Measurements from ENCODE around the gene SPINK5. TPM values are rescaled to one million over a fixed set of nuclear protein-coding genes. Genes with fewer than 3 reads are reported as not detected.

The SPINK5 gene
- total and polyA plus RNA-seq, 4 experiments from 2014 or later = not detected

DNA sequence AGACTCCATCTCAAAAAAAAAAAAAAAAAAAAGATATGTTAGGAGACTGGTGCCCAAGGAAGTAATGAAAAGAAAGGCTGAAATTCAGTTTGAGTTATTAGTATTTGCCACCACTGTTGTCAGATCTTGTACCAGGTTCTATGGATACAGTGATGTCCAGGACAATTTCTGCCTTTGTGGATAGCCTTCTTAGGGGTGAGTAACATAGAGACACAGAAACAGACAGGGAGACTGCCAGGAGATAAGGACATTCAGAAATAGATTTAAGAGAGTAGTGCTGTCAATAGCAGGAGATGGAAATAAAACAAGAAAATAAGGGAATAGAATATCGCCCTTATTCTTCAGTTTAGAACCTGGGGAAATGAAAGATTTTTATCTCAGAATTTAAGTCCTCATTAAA lies 98.3 kb downstream of the SPINK5 start:
- Histone ChIP-seq H3K9me3 (ENCODE audit: control insufficient read depth in 1 of 2, low read length in 2 of 2) (no peaks in the 10 kb centered on the region), H3K4me3 (ENCODE audit: low read length in 2 of 2) (no peak overlapping the region), H3K27me3 (ENCODE audit: insufficient read depth, low read length) (no peaks in the 10 kb centered on the region), H3K27ac (ENCODE audit: low read depth, low read length) (no peak overlapping the region), H3K36me3 (ENCODE audit: insufficient read depth, low read length) (no peaks in the 10 kb centered on the region), H3K4me1 (ENCODE audit: insufficient read depth, low read length) (no peaks in the 10 kb centered on the region)
- Mint-ChIP-seq H3K4me1 (peaks cover 0 to 2% (median 1%) of the 10 kb centered on the region in 4 donors), H3K27ac (no peak overlapping the region), H3K9me3 (peaks cover 0 to 3% (median 0%) of the 10 kb centered on the region in 8 donors), H3K4me3 (no peak overlapping the region), H3K36me3 (no peaks in the 10 kb centered on the region), H3K27me3 (no peaks in the 10 kb centered on the region)
- CTCF ChIA-PET (ENCODE audit: partially characterized antibody) = no interaction called here
- POLR2A ChIA-PET (ENCODE audit: partially characterized antibody) = interaction anchor here (1.5 kb wide), 1 partner anchor 8 kb away, joined by 3 read pairs; no protein-coding TSS in a partner anchor
- intact Hi-C loops (cut with micrococcal nuclease) = no loop called here
- no peak for DNase-seq

- no peak overlapping the region for H3K27ac Mint-ChIP-seq
- Histone ChIP-seq H3K27ac (ENCODE audit: low read depth, low read length) (no peak overlapping the region), H3K4me1 (ENCODE audit: insufficient read depth, low read length) (no peaks in the 10 kb centered on the region), H3K36me3 (ENCODE audit: insufficient read depth, low read length) (no peaks in the 10 kb centered on the region), H3K27me3 (ENCODE audit: insufficient read depth, low read length) (no peaks in the 10 kb centered on the region), H3K4me3 (ENCODE audit: low read length in 2 of 2) (no peak overlapping the region), H3K9me3 (ENCODE audit: control insufficient read depth in 1 of 2, low read length in 2 of 2) (no peaks in the 10 kb centered on the region)
- POLR2A ChIA-PET (ENCODE audit: partially characterized antibody) = no interaction called here
- no peak overlapping the region for H3K4me3 Mint-ChIP-seq
- no peaks in the 10 kb centered on the region for H3K36me3 Mint-ChIP-seq
- CTCF ChIA-PET (ENCODE audit: partially characterized antibody) = no interaction called here
- intact Hi-C loops (cut with micrococcal nuclease) = no loop called here
- peaks cover 0 to 3% (median 0%) of the 10 kb centered on the region in 8 donors for H3K9me3 Mint-ChIP-seq
- no peaks in the 10 kb centered on the region for H3K27me3 Mint-ChIP-seq
- peaks cover 0 to 2% (median 1%) of the 10 kb centered on the region in 4 donors for H3K4me1 Mint-ChIP-seq
- no peak for DNase-seq
Measured at GRCh38 chr5:148163345-148163744, 99.6 kb downstream of the SPINK5 start.

- no peaks in the 10 kb centered on the region for H3K27me3 ChIP-seq (ENCODE audit: insufficient read depth, low read length)
- no peak for DNase-seq
- no peak overlapping the region for H3K27ac ChIP-seq (ENCODE audit: low read depth, low read length)
- Mint-ChIP-seq H3K36me3 (no peaks in the 10 kb centered on the region), H3K27me3 (no peaks in the 10 kb centered on the region), H3K9me3 (no peaks in the 10 kb centered on the region), H3K4me3 (no peak overlapping the region), H3K27ac (no peak overlapping the region), H3K4me1 (peaks cover 0 to 2% (median 1%) of the 10 kb centered on the region in 4 donors)
- H3K9me3 ChIP-seq (ENCODE audit: control insufficient read depth in 1 of 2, low read length in 2 of 2) = no peaks in the 10 kb centered on the region
- intact Hi-C loops (cut with micrococcal nuclease) = no loop called here
- no peak overlapping the region for H3K4me3 ChIP-seq (ENCODE audit: low read length in 2 of 2)
- ChIA-PET POLR2A (ENCODE audit: partially characterized antibody) (no interaction called here), CTCF (ENCODE audit: partially characterized antibody) (no interaction called here)
- H3K36me3 ChIP-seq (ENCODE audit: insufficient read depth, low read length) = no peaks in the 10 kb centered on the region
- no peaks in the 10 kb centered on the region for H3K4me1 ChIP-seq (ENCODE audit: insufficient read depth, low read length)
Measured at GRCh38 chr5:148166550-148167283, 102.9 kb downstream of the SPINK5 start.

DNA sequence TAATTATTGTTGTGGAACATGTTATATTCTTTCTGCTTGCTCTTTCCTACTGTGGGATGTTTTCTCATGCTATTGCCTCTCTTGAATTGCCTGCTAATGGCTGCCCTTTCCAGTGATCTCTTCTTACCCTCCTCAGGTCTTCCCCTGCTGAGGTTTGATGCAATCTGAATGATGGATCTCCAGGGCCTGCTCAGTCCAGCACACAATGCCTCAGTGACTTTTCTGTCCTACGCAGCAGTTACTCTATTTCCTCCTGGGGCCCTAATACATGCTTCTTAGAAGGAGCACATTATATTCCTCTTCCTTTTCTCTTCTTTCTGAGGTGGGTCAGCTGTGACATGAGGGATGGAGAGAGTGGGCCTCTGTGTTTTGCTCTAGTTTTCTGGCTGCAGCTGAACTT lies 104.5 kb downstream of the SPINK5 start, which contains the start of gene SPINK14:
Gene SPINK14 (plus strand): TSS at position 301 of the 400 bp plus-strand sequence. CDS start 1,187 bp downstream, outside the sequence.
- no peaks in the 10 kb centered on the region for H3K4me1 ChIP-seq (ENCODE audit: insufficient read depth, low read length)
- H3K4me3 Mint-ChIP-seq = no peak within 1 kb of the TSS
- no peak for DNase-seq
- H3K4me3 ChIP-seq (ENCODE audit: low read length in 2 of 2) = no peak within 1 kb of the TSS
- no peaks in the 10 kb centered on the region for H3K27me3 ChIP-seq (ENCODE audit: insufficient read depth, low read length)
- CTCF ChIA-PET (ENCODE audit: partially characterized antibody) = no interaction called here
- no peaks in the 10 kb centered on the region for H3K9me3 Mint-ChIP-seq
- H3K36me3 Mint-ChIP-seq = no peaks in the 10 kb centered on the region
- POLR2A ChIA-PET (ENCODE audit: partially characterized antibody) = no interaction called here
- H3K27ac Mint-ChIP-seq = no peak within 1 kb of the TSS
- H3K27ac ChIP-seq (ENCODE audit: low read depth, low read length) = no peak within 1 kb of the TSS
- no peaks in the 10 kb centered on the region for H3K27me3 Mint-ChIP-seq
- no peaks in the 10 kb centered on the region for H3K9me3 ChIP-seq (ENCODE audit: control insufficient read depth in 1 of 2, low read length in 2 of 2)
- H3K36me3 ChIP-seq (ENCODE audit: insufficient read depth, low read length) = no peaks in the 10 kb centered on the region
- intact Hi-C loops (cut with micrococcal nuclease) = no loop called here
- H3K4me1 Mint-ChIP-seq = no peaks in the 10 kb centered on the region

GRCh38 chr5:148172377-148172776 lies 108.6 kb downstream of the SPINK5 start:
- no peak for DNase-seq
- H3K4me1 Mint-ChIP-seq = no peaks in the 10 kb centered on the region
- POLR2A ChIA-PET (ENCODE audit: partially characterized antibody) = no interaction called here
- H3K27ac Mint-ChIP-seq = no peak overlapping the region
- no peak overlapping the region for H3K4me3 Mint-ChIP-seq
- CTCF ChIA-PET (ENCODE audit: partially characterized antibody) = no interaction called here
- H3K27me3 ChIP-seq (ENCODE audit: insufficient read depth, low read length) = no peaks in the 10 kb centered on the region
- H3K4me1 ChIP-seq (ENCODE audit: insufficient read depth, low read length) = no peaks in the 10 kb centered on the region
- H3K9me3 Mint-ChIP-seq = no peaks in the 10 kb centered on the region
- no peak overlapping the region for H3K27ac ChIP-seq (ENCODE audit: low read depth, low read length)
- H3K9me3 ChIP-seq (ENCODE audit: control insufficient read depth in 1 of 2, low read length in 2 of 2) = no peaks in the 10 kb centered on the region
- no peaks in the 10 kb centered on the region for H3K36me3 ChIP-seq (ENCODE audit: insufficient read depth, low read length)
- peaks cover 2 to 3% of the 10 kb centered on the region in 2 donors for H3K27me3 Mint-ChIP-seq
- no peaks in the 10 kb centered on the region for H3K36me3 Mint-ChIP-seq
- H3K4me3 ChIP-seq (ENCODE audit: low read length in 2 of 2) = no peak overlapping the region
- intact Hi-C loops (cut with micrococcal nuclease) = no loop called here

DNA sequence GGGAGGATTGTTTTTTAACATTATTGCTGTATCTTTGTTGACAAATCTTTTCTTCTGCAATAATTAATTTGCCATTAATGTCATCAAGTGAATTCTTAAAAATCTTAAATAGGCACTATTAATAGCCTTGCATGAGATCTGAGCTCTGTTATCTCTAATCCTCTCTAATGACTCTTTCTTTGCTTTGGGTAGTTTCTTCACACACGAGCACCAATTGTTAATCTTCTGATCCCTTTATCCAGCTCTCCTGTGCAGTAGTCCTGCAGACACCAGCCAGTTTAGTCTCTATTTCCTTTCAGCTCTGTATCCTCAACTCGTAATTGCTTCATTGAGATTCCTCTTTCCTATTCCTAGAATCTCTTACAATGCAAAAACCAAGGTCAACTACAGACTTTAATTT lies 112.7 kb downstream of the SPINK5 start:
- Histone ChIP-seq H3K27me3 (ENCODE audit: insufficient read depth, low read length) (no peaks in the 10 kb centered on the region), H3K4me3 (ENCODE audit: low read length in 2 of 2) (no peak overlapping the region), H3K9me3 (ENCODE audit: control insufficient read depth in 1 of 2, low read length in 2 of 2) (no peaks in the 10 kb centered on the region), H3K4me1 (ENCODE audit: insufficient read depth, low read length) (no peaks in the 10 kb centered on the region), H3K36me3 (ENCODE audit: insufficient read depth, low read length) (no peaks in the 10 kb centered on the region), H3K27ac (ENCODE audit: low read depth, low read length) (no peak overlapping the region)
- POLR2A ChIA-PET (ENCODE audit: partially characterized antibody) = no interaction called here
- peaks cover 2 to 4% of the 10 kb centered on the region in 2 donors for H3K27me3 Mint-ChIP-seq
- no peak overlapping the region for H3K4me3 Mint-ChIP-seq
- no peaks in the 10 kb centered on the region for H3K4me1 Mint-ChIP-seq
- CTCF ChIA-PET (ENCODE audit: partially characterized antibody) = interaction anchor here (1.4 kb wide), 1 partner anchor 555 kb away, joined by 3 read pairs; no protein-coding TSS in a partner anchor
- intact Hi-C loops (cut with micrococcal nuclease) = no loop called here
- no peaks in the 10 kb centered on the region for H3K9me3 Mint-ChIP-seq
- no peak overlapping the region for H3K27ac Mint-ChIP-seq
- no peak for DNase-seq
- no peaks in the 10 kb centered on the region for H3K36me3 Mint-ChIP-seq

DNA sequence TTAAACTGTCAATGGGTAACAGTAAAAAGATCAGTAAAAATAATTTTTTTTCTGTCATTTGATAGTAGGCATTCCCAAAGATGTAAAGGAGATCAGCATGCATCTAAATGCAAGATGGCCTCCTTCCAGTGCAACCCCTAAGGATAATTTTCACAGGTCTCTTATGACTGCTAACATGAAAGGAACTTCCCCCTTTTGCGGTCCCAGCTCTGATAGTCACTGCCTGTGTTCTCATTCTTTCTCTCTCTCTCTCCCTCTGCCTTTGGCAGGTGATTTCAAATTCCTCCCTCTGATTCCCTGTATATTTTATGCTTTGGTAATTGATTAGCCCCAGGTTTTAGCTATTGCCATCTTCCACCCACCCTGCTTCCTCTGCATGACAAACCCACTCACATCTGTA lies 113.4 kb downstream of the SPINK5 start:
- Mint-ChIP-seq H3K27me3 (peaks cover 2 to 4% of the 10 kb centered on the region in 2 donors), H3K4me3 (no peak overlapping the region), H3K27ac (no peak overlapping the region), H3K36me3 (no peaks in the 10 kb centered on the region), H3K4me1 (no peaks in the 10 kb centered on the region), H3K9me3 (no peaks in the 10 kb centered on the region)
- Histone ChIP-seq H3K4me1 (ENCODE audit: insufficient read depth, low read length) (no peaks in the 10 kb centered on the region), H3K36me3 (ENCODE audit: insufficient read depth, low read length) (no peaks in the 10 kb centered on the region), H3K27ac (ENCODE audit: low read depth, low read length) (no peak overlapping the region), H3K4me3 (ENCODE audit: low read length in 2 of 2) (no peak overlapping the region), H3K27me3 (ENCODE audit: insufficient read depth, low read length) (no peaks in the 10 kb centered on the region), H3K9me3 (ENCODE audit: control insufficient read depth in 1 of 2, low read length in 2 of 2) (no peaks in the 10 kb centered on the region)
- no peak for DNase-seq
- intact Hi-C loops (cut with micrococcal nuclease) = no loop called here
- CTCF ChIA-PET (ENCODE audit: partially characterized antibody) = interaction anchor here (0.6 to 1.4 kb wide), 2 partner anchors 554 to 780 kb away, joined by 3 to 4 read pairs; no protein-coding TSS in a partner anchor
- POLR2A ChIA-PET (ENCODE audit: partially characterized antibody) = no interaction called here
